GM23248 (cell line): ENCODE measurements around the gene SMU1. TPM values are rescaled to one million over a fixed set of nuclear protein-coding genes. Genes with fewer than 3 reads are reported as not detected.

Experiments used
- DNase-seq: peaks from one replicate; pipeline ENCODE4 v3.0.0-alpha.2; 2015
- H2AFZ ChIP-seq: fragments of 200-600 bp; sonication (generic); 2 replicates; pipeline ENCODE4 v1.6.1; 2016; ENCODE audit warnings: antibody characterized with exemption
- H3F3A ChIP-seq: fragments of 200-600 bp; sonication (generic); 2 replicates; pipeline ENCODE4 v1.6.1; 2016; ENCODE audit warnings: mild to moderate bottlenecking, antibody characterized with exemption, mixed run types; ENCODE audit not compliant: insufficient read depth
- H3K27ac ChIP-seq: fragments of 200-600 bp; sonication (generic); 2 replicates; pipeline ENCODE4 v1.5.1; 2016; ENCODE audit warnings: mild to moderate bottlenecking
- H3K27me3 ChIP-seq: fragments of 200-600 bp; sonication (generic); replicated peaks from 2 replicates; pipeline ENCODE4 v1.6.1; 2016; ENCODE audit warnings: mild to moderate bottlenecking; ENCODE audit not compliant: insufficient read depth
- H3K36me3 ChIP-seq: fragments of 200-600 bp; sonication (generic); 2 replicates; pipeline ENCODE4 v1.6.1; 2016; ENCODE audit warnings: low read depth, mild to moderate bottlenecking
- H3K4me1 ChIP-seq: fragments of 200-600 bp; sonication (generic); 2 replicates; pipeline ENCODE4 v1.6.1; 2016; ENCODE audit warnings: mild to moderate bottlenecking; ENCODE audit not compliant: insufficient read depth
- H3K4me2 ChIP-seq: fragments of 200-600 bp; sonication (generic); one replicate; pipeline ENCODE4 v1.6.1; 2016; ENCODE audit warnings: mild to moderate bottlenecking; ENCODE audit not compliant: unreplicated experiment
- H3K4me3 ChIP-seq: fragments of 200-600 bp; sonication (generic); 2 replicates; pipeline ENCODE4 v1.5.1; 2016; ENCODE audit warnings: mild to moderate bottlenecking
- H3K79me2 ChIP-seq: fragments of 200-600 bp; sonication (generic); 2 replicates; pipeline ENCODE4 v1.6.1; 2016; ENCODE audit warnings: mild to moderate bottlenecking; ENCODE audit not compliant: insufficient read depth
- H3K9ac ChIP-seq: fragments of 200-600 bp; sonication (generic); 2 replicates; pipeline ENCODE4 v1.6.1; 2016; ENCODE audit warnings: mild to moderate bottlenecking
- H3K9me2 ChIP-seq: fragments of 200-600 bp; sonication (generic); 2 replicates; pipeline ENCODE4 v1.6.1; 2016; ENCODE audit warnings: mixed run types, mild to moderate bottlenecking, moderate library complexity; ENCODE audit not compliant: insufficient read depth
- H3K9me3 ChIP-seq: fragments of 200-600 bp; sonication (generic); one replicate; pipeline ENCODE4 v1.6.1; 2017; ENCODE audit warnings: low read depth
- H4K20me1 ChIP-seq: fragments of 200-600 bp; sonication (generic); 2 replicates; pipeline ENCODE4 v1.6.0; 2016; ENCODE audit not compliant: insufficient read depth
- EZH2 ChIP-seq: fragments of 200-600 bp; sonication (generic); IDR thresholded peaks from 2 replicates; pipeline ENCODE4 v1.6.1; 2018; ENCODE audit warnings: antibody characterized with exemption, mild to moderate bottlenecking; ENCODE audit not compliant: insufficient read depth, poor library complexity, severe bottlenecking
- EZH2phosphoT487 ChIP-seq: fragments of 200-600 bp; sonication (generic); IDR thresholded peaks from 2 replicates; pipeline ENCODE4 v1.6.1; 2018; ENCODE audit warnings: antibody characterized with exemption, moderate library complexity, mild to moderate bottlenecking, low read depth; ENCODE audit not compliant: insufficient read depth
- WGBS, 2 experiments: methylation state at CpG; one replicate each; pipeline ENCODE4 v1.1.6; 2015 to 2017; ENCODE audit warnings: low lambda C conversion rate in 2 of 2, low coverage in 1 of 2; ENCODE audit errors: missing lambda C conversion rate in 2 of 2; 5-methylcytosine and 5-hydroxymethylcytosine counted together
- in situ Hi-C: fragments of 300-500 bp; cut with MboI; formaldehyde crosslinking; loops from 2 replicates; pipeline ENCODE4 v1.15.0; 2020
- polyA plus RNA-seq: library from polyadenylated mRNA; unstranded; fragments of >200 nt; fragmentation: Nextera tagmentation; extraction: Ambion mirVana; gene quantifications from 2 replicates; pipeline ENCODE4 v1.2.1, GENCODE V29; 2016
- total RNA-seq: library from RNA; depleted of rRNA; stranded (reverse); fragments of >200 nt; shearing (Covaris generic); gene quantifications from 2 replicates; pipeline ENCODE4 v1.2.3, GENCODE V29; 2014

The SMU1 gene
- total and polyA plus RNA-seq, 2 experiments from 2014 or later: 18.6 to 26.3 TPM

- peaks cover 22% of the 10 kb centered on the region for H3K79me2 ChIP-seq
- H3K9ac ChIP-seq: no peak overlapping the region
- H3K27ac ChIP-seq: peak overlapping the region; percentile 82
- TF ChIP-seq EZH2phosphoT487 (no peak), EZH2 (no peak)
- H2AFZ ChIP-seq: no peak overlapping the region
- H3K4me2 ChIP-seq: no peak overlapping the region
- no peaks in the 10 kb centered on the region for H4K20me1 ChIP-seq
- no peaks in the 10 kb centered on the region for H3K27me3 ChIP-seq
- peaks cover 19% of the 10 kb centered on the region for H3K36me3 ChIP-seq
- peaks cover 49% of the 10 kb centered on the region for H3F3A ChIP-seq
- no peaks in the 10 kb centered on the region for H3K9me2 ChIP-seq
- no peak for DNase-seq
- no peak overlapping the region for H3K4me3 ChIP-seq
- in situ Hi-C loops: no loop called here
- peaks cover 35% of the 10 kb centered on the region for H3K4me1 ChIP-seq
- 97 to 98% methylated on average over 3 of the region's 3 CpGs for WGBS, 2 experiments
- H3K9me3 ChIP-seq: no peaks in the 10 kb centered on the region
Observed at GRCh38 chr9:33108472-33108871, 32.0 kb upstream of the SMU1 start.

GRCh38 chr9:33107762-33108161 is 31.3 kb upstream of the SMU1 start:
- H3K36me3 ChIP-seq: peaks cover 12% of the 10 kb centered on the region
- H3K27me3 ChIP-seq: no peaks in the 10 kb centered on the region
- H2AFZ ChIP-seq: no peak overlapping the region
- no peaks in the 10 kb centered on the region for H4K20me1 ChIP-seq
- H3K79me2 ChIP-seq: peaks cover 15% of the 10 kb centered on the region; the same call in 1 of the 2 replicates
- in situ Hi-C loops: no loop called here
- TF ChIP-seq EZH2phosphoT487 (no peak), EZH2 (no peak)
- peak overlapping the region; percentile 52 for H3K9ac ChIP-seq
- no peaks in the 10 kb centered on the region for H3K9me2 ChIP-seq
- no peak overlapping the region for H3K4me3 ChIP-seq
- H3K4me1 ChIP-seq: peaks cover 37% of the 10 kb centered on the region
- H3K4me2 ChIP-seq: peak overlapping the region; percentile 9
- no peaks in the 10 kb centered on the region for H3K9me3 ChIP-seq
- DNase-seq: peak; percentile 42
- 34 to 38% methylated on average over 5 of the region's 5 CpGs for WGBS, 2 experiments
- peaks cover 54% of the 10 kb centered on the region for H3F3A ChIP-seq
- peak overlapping the region; percentile 82 for H3K27ac ChIP-seq

- DNase-seq: peak; percentile 86
- 25 to 38% methylated on average over 10 of the region's 10 CpGs for WGBS, 2 experiments
- Histone ChIP-seq H3K27ac (peak overlapping the region; percentile 82), H3K4me3 (no peak overlapping the region), H3K4me2 (peak overlapping the region; percentile 9), H3K4me1 (peaks cover 43% of the 10 kb centered on the region), H4K20me1 (no peaks in the 10 kb centered on the region), H3K36me3 (peaks cover 4% of the 10 kb centered on the region; the same call in 1 of the 2 replicates), H3K9me3 (no peaks in the 10 kb centered on the region), H2AFZ (no peak overlapping the region), H3K9me2 (no peaks in the 10 kb centered on the region), H3K79me2 (peaks cover 8% of the 10 kb centered on the region; the same call in 1 of the 2 replicates), H3K9ac (peak overlapping the region; percentile 52), H3K27me3 (no peaks in the 10 kb centered on the region), H3F3A (peaks cover 61% of the 10 kb centered on the region)
- no peak for TF ChIP-seq EZH2phosphoT487
- no peak for TF ChIP-seq EZH2
- in situ Hi-C loops: no loop called here
Observed at GRCh38 chr9:33106827-33107621, 30.6 kb upstream of the SMU1 start.

- peaks cover 3% of the 10 kb centered on the region; the same call in 1 of the 2 replicates for H3K79me2 ChIP-seq
- peaks cover 49% of the 10 kb centered on the region for H3K4me1 ChIP-seq
- TF ChIP-seq EZH2phosphoT487: no peak
- no peak for TF ChIP-seq EZH2
- no peaks in the 10 kb centered on the region for H4K20me1 ChIP-seq
- no peak overlapping the region for H2AFZ ChIP-seq
- H3K4me3 ChIP-seq: no peak overlapping the region
- H3K9me2 ChIP-seq: no peaks in the 10 kb centered on the region
- H3K9ac ChIP-seq: peak overlapping the region; percentile 52; the same call in 1 of the 2 replicates
- DNase-seq: no peak
- H3K27ac ChIP-seq: peak overlapping the region; percentile 82
- H3K4me2 ChIP-seq: peak overlapping the region; percentile 5
- in situ Hi-C loops: no loop called here
- no peaks in the 10 kb centered on the region for H3K36me3 ChIP-seq
- no peaks in the 10 kb centered on the region for H3K27me3 ChIP-seq
- WGBS, 2 experiments: 85 to 87% methylated on average over 4 of the region's 4 CpGs
- H3K9me3 ChIP-seq: no peaks in the 10 kb centered on the region
- H3F3A ChIP-seq: peaks cover 68% of the 10 kb centered on the region
Observed at GRCh38 chr9:33106372-33106771, 29.9 kb upstream of the SMU1 start.
